ENCODE results near the gene ANKRD63. TPM values are rescaled to one million over a fixed set of nuclear protein-coding genes. Genes with fewer than 3 reads are reported as not detected.

ANKRD63 gene
- total and polyA plus RNA-seq, 7 donors: not detected

DNA sequence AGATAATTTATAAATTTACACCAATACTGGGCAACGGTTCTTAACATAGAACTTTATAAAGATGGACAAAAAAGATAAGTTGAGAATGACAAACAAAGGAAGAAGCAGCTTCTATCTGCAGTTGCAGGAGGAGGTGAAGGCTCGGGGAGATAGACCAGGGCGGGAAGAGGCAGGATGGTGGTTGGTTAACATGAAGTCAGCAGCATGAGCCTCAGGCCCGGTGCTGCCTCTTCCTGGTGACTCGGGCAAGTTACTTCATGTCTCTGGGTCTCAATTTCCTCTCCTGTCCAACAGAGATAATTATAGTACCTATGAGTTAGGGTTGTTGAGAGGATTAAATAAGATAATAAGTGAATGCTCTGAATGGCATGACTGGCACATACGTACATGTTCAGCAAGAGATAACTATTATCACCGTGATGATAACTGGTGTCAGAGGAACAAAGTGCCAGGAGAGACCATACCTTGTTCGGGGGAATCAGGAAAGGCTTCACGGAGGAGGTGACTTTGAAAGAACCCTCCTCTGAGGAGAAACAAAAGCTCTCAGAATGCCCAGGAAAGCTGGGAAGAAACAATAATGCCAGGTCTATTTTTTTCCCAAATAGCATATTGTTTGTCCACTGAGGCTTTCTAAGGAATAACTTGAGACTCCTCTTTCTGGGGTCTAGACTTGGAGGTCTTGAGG lies 39.6 kb downstream of the ANKRD63 start:
- H3K27ac ChIP-seq: no peak overlapping the region
- TF ChIP-seq CTCF (IDR thresholded peaks at IDR 0.05): no peak
- no peaks in the 10 kb centered on the region for H3K36me3 ChIP-seq (ENCODE audit: insufficient read depth in 1 of 2, low read depth in 1 of 2)
- intact Hi-C loops (cut with DNase I): no loop called here
- 81 to 88% (median 86%) methylated on average over 9 of the region's 9 CpGs for WGBS, 3 donors
- H3K4me1 ChIP-seq: no peaks in the 10 kb centered on the region
- peaks cover 0 to 22% (median 0%) of the 10 kb centered on the region in 3 donors for H3K27me3 ChIP-seq (ENCODE audit: insufficient read depth in 3 of 3, low read length in 2 of 3)
- H3K4me3 ChIP-seq: no peak overlapping the region
- ATAC-seq (no peak), DNase-seq (no peak)
- H3K9me3 ChIP-seq: no peaks in the 10 kb centered on the region

DNA sequence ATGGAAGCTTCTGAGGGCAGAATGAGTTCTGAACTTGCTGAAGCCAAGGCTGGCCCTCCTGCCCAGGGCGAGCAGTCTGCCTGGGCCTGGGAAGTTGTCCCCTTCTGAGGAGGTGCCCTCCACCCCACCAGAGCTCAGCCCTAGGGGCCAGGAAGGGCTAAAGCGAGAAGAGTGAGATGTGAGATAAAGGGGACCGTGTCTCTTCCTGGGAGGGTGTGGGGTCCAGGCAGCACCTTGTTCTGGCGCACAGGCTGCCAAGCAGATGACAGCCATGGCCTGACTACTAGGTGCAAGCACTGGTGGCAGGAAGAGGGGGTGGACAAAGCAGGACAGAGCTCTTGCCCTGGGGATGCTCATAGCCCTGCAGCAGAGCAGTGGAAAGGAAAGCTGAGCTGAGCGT lies 40.3 kb downstream of the ANKRD63 start:
- H3K4me3 ChIP-seq: no peak overlapping the region
- 87 to 96% (median 95%) methylated on average over 5 of the region's 5 CpGs for WGBS, 3 donors
- no peak for DNase-seq
- no peaks in the 10 kb centered on the region for H3K9me3 ChIP-seq
- intact Hi-C loops (cut with DNase I): no loop called here
- H3K27me3 ChIP-seq (ENCODE audit: insufficient read depth in 3 of 3, low read length in 2 of 3): peaks cover 0 to 27% (median 0%) of the 10 kb centered on the region in 3 donors
- no peaks in the 10 kb centered on the region for H3K4me1 ChIP-seq
- no peak for ATAC-seq
- no peak for TF ChIP-seq CTCF (IDR thresholded peaks at IDR 0.05)
- no peaks in the 10 kb centered on the region for H3K36me3 ChIP-seq (ENCODE audit: insufficient read depth in 1 of 2, low read depth in 1 of 2)
- no peak overlapping the region for H3K27ac ChIP-seq

GRCh38 chr15:40242213-40242599 lies 40.7 kb downstream of the ANKRD63 start:
- H3K4me1 ChIP-seq: no peaks in the 10 kb centered on the region
- DNase-seq (no peak), ATAC-seq (no peak)
- TF ChIP-seq CTCF (IDR thresholded peaks at IDR 0.05): no peak
- H3K9me3 ChIP-seq: no peaks in the 10 kb centered on the region
- peaks cover 0 to 27% (median 0%) of the 10 kb centered on the region in 3 donors for H3K27me3 ChIP-seq (ENCODE audit: insufficient read depth in 3 of 3, low read length in 2 of 3)
- H3K27ac ChIP-seq: no peak overlapping the region
- intact Hi-C loops (cut with DNase I): no loop called here
- no peaks in the 10 kb centered on the region for H3K36me3 ChIP-seq (ENCODE audit: insufficient read depth in 1 of 2, low read depth in 1 of 2)
- no peak overlapping the region for H3K4me3 ChIP-seq
- 90 to 94% (median 92%) methylated on average over 10 of the region's 10 CpGs for WGBS, 3 donors

GRCh38 chr15:40241269-40242212 lies 41.3 kb downstream of the ANKRD63 start:
- no peak overlapping the region for H3K27ac ChIP-seq
- H3K4me1 ChIP-seq: no peaks in the 10 kb centered on the region
- intact Hi-C loops (cut with DNase I): no loop called here
- no peak for DNase-seq
- peaks cover 0 to 27% (median 0%) of the 10 kb centered on the region in 3 donors for H3K27me3 ChIP-seq (ENCODE audit: insufficient read depth in 3 of 3, low read length in 2 of 3)
- TF ChIP-seq CTCF (IDR thresholded peaks at IDR 0.05): no peak
- 87 to 89% (median 87%) methylated on average over 14 of the region's 14 CpGs for WGBS, 3 donors
- H3K9me3 ChIP-seq: no peaks in the 10 kb centered on the region
- no peak overlapping the region for H3K4me3 ChIP-seq
- no peaks in the 10 kb centered on the region for H3K36me3 ChIP-seq (ENCODE audit: insufficient read depth in 1 of 2, low read depth in 1 of 2)
- no peak for ATAC-seq
